ENCODE data around the gene SAPCD2. TPM values are rescaled to one million over a fixed set of nuclear protein-coding genes. Genes with fewer than 3 reads are reported as not detected.

SAPCD2 gene
- total and polyA plus RNA-seq, 2 of the 8 experiments (the other 6 are each of a cell fraction or from before 2014, with no cell fraction given), result 12.7 to 32.1 TPM

- H3K23me2 ChIP-seq (ENCODE audit: low read depth, low read length), result peaks cover 3% of the 10 kb centered on the region; the same call in 1 of the 2 replicates
- no peak overlapping the region for H3K14ac ChIP-seq (ENCODE audit: insufficient read length)
- no peak overlapping the region for H3K4ac ChIP-seq (replicated peaks; ENCODE audit: insufficient read length, low read depth, low read length)
- no peak overlapping the region for H3K9ac ChIP-seq (replicated peaks in 1 of 4; ENCODE audit: extremely low read depth in 1 of 4, low read depth in 3 of 4, low read length in 3 of 4)
- WGBS, 2 experiments (ENCODE audit: extremely low coverage in 1 of 2, insufficient coverage in 1 of 2, insufficient read length in 1 of 2, insufficient replicate concordance in 2 of 2, low coverage in 1 of 2, low lambda C conversion rate in 2 of 2, missing lambda C conversion rate in 1 of 2), result 92% methylated on average over 24 of the region's 35 CpGs; no CpG with 5 or more reads in 1 of the 2 experiments
- peaks cover 0 to 5% (median 0%) of the 10 kb centered on the region in 4 experiments; a peak in 3 of 8 replicates for H3K36me3 ChIP-seq (ENCODE audit: control insufficient read depth in 2 of 4, insufficient read depth in 4 of 4, low read length in 3 of 4)
- no peak overlapping the region for H3K4me3 ChIP-seq (ENCODE audit: extremely low read depth in 1 of 4, insufficient read depth in 2 of 4, low read depth in 3 of 4, low read length in 4 of 4)
- FAIRE-seq (no peak), DNase-seq (ENCODE audit: low read depth in 1 of 2, low spot score in 2 of 2) (no peak)
- no peak overlapping the region; the same call in 1 of the 2 replicates for H4K8ac ChIP-seq (ENCODE audit: extremely low read depth, insufficient read depth, low read length)
- peaks cover 0 to 4% of the 10 kb centered on the region in 2 experiments for H4K20me1 ChIP-seq (replicated peaks in 1 of 2; ENCODE audit: control insufficient read depth in 1 of 2, insufficient read depth in 2 of 2, low read length in 2 of 2)
- no peak overlapping the region for H2BK12ac ChIP-seq (ENCODE audit: low read depth, low read length)
- H3K4me1 ChIP-seq (replicated peaks in 1 of 4; ENCODE audit: control insufficient read depth in 3 of 4, insufficient read depth in 4 of 4, low read length in 3 of 4), result peaks cover 0 to 7% (median under 1%) of the 10 kb centered on the region in 4 experiments; a peak in 3 of 7 replicates
- H4K5ac ChIP-seq (ENCODE audit: insufficient read length, low read depth, low read length), result no peak overlapping the region
- no peak overlapping the region for H3K4me2 ChIP-seq (ENCODE audit: insufficient read depth in 1 of 2, low read depth in 2 of 2, low read length in 2 of 2)
- no peaks in the 10 kb centered on the region for H3K79me1 ChIP-seq (ENCODE audit: low read depth, low read length)
- ChIA-PET CTCF (ENCODE audit: partially characterized antibody) (interaction anchor here (0.6 to 2.1 kb wide), 4 partner anchors 24 to 83 kb away, joined by 3 to 8 read pairs (median 4); partner anchors contain the start of genes ANAPC2 and SSNA1), POLR2A (ENCODE audit: partially characterized antibody) (interaction anchor here (1.1 to 1.2 kb wide), 2 partner anchors 112 to 132 kb away, joined by 3 to 4 read pairs; no protein-coding TSS in a partner anchor)
- no peak overlapping the region for H3K18ac ChIP-seq (ENCODE audit: extremely low read depth, low read length)
- H4K91ac ChIP-seq (replicated peaks; ENCODE audit: insufficient read length, low read length), result no peak overlapping the region
- H2BK20ac ChIP-seq (ENCODE audit: low read length), result no peak overlapping the region
- H3K23ac ChIP-seq (ENCODE audit: insufficient read length), result no peak overlapping the region
- TF ChIP-seq TCF12 (IDR thresholded peaks at IDR 0.05; ENCODE audit: low read depth, low read length) (no peak), HDAC2 (IDR thresholded peaks at IDR 0.05; ENCODE audit: borderline replicate concordance in 1 of 2, low read depth in 2 of 2, low read length in 2 of 2) (no peak), FOSL1 (IDR thresholded peaks at IDR 0.05; ENCODE audit: insufficient read depth, low read depth, low read length) (no peak), EGR1 (IDR thresholded peaks at IDR 0.05; ENCODE audit: borderline replicate concordance, low read depth, low read length) (no peak), POLR2A (IDR thresholded peaks at IDR 0.05; ENCODE audit: control extremely low read depth in 1 of 2, low read depth in 2 of 2, low read length in 2 of 2) (no peak)
- H3K9me3 ChIP-seq (ENCODE audit: insufficient read depth in 2 of 2, low read depth in 1 of 2, low read length in 1 of 2), result no peaks in the 10 kb centered on the region
- no peak overlapping the region for H2BK5ac ChIP-seq (ENCODE audit: low read depth, low read length)
- no peak overlapping the region for H2AFZ ChIP-seq (ENCODE audit: low read length)
- H2AK5ac ChIP-seq (ENCODE audit: low read depth, low read length), result no peak overlapping the region
- H2BK120ac ChIP-seq (replicated peaks; ENCODE audit: low read depth, low read length), result no peak overlapping the region
- no peaks in the 10 kb centered on the region for H3K79me2 ChIP-seq (ENCODE audit: control insufficient read depth in 1 of 2, insufficient read depth in 2 of 2, low read length in 2 of 2)
- no peak overlapping the region for H2BK15ac ChIP-seq (ENCODE audit: low read length)
- no peak overlapping the region for H3K27ac ChIP-seq (ENCODE audit: low read depth, low read length)
- H3K56ac ChIP-seq (replicated peaks; ENCODE audit: insufficient read length, low read depth, low read length), result no peak overlapping the region
- peaks cover 15 to 36% (median 29%) of the 10 kb centered on the region in 4 experiments for H3K27me3 ChIP-seq (replicated peaks in 1 of 4; ENCODE audit: control insufficient read depth in 3 of 4, extremely low read depth in 1 of 4, insufficient read depth in 3 of 4, low read length in 3 of 4)
Measured at GRCh38 chr9:137111788-137112563, 41.6 kb upstream of the SAPCD2 start.
